ENCODE results near the gene KLLN. TPM values are rescaled to one million over a fixed set of nuclear protein-coding genes. Genes with fewer than 3 reads are reported as not detected.

KLLN gene
- total and polyA plus RNA-seq, 9 of the 15 experiments (the other 6 are each of a cell fraction or from before 2014, with no cell fraction given) = 0.07 to 0.40 (median 0.25) TPM

- TF ChIP-seq STAT6 (CRISPR knock-in tag; IDR thresholded peaks at IDR 0.05) (no peak), NR2C2 (CRISPR knock-in tag; IDR thresholded peaks at IDR 0.05) (no peak; the same call in 1 of the 2 replicates), NR2C2 (tag; IDR thresholded peaks at IDR 0.05) (no peak), JUN (IDR thresholded peaks at IDR 0.05; ENCODE audit: borderline replicate concordance, low read depth, low read length) (no peak), JUN (CRISPR knock-in tag; IDR thresholded peaks at IDR 0.05; ENCODE audit: borderline replicate concordance) (no peak), BRD9 (IDR thresholded peaks at IDR 0.05; ENCODE audit: low read depth, partially characterized antibody) (no peak), ATF2 (CRISPR knock-in tag; IDR thresholded peaks at IDR 0.05) (no peak), SMAD3 (CRISPR knock-in tag; conservative IDR thresholded peaks at IDR 0.05) (no peak), KLF1 (tag; IDR thresholded peaks at IDR 0.05) (no peak), MNT (conservative IDR thresholded peaks at IDR 0.05) (peak in 1 of 2 experiments; percentile 33; a peak in 1 of 4 replicates), SLC30A9 (CRISPR knock-in tag; IDR thresholded peaks at IDR 0.05) (no peak), ZFX (CRISPR knock-in tag; IDR thresholded peaks at IDR 0.05) (peak; percentile 42; the same call in 1 of the 2 replicates), MYBL2 (IDR thresholded peaks at IDR 0.05; ENCODE audit: low read depth) (no peak), MYBL2 (CRISPR knock-in tag; IDR thresholded peaks at IDR 0.05; ENCODE audit: borderline replicate concordance) (no peak), GATAD2B (IDR thresholded peaks at IDR 0.05; ENCODE audit: borderline replicate concordance) (0 out of 2 replicates have a peak, but pooled peaks have one; percentile 53), ZNF212 (CRISPR knock-in tag; IDR thresholded peaks at IDR 0.05) (no peak), GABPB1 (CRISPR knock-in tag; IDR thresholded peaks at IDR 0.05) (no peak; the same call in 1 of the 2 replicates), IRF2 (CRISPR knock-in tag; IDR thresholded peaks at IDR 0.05) (no peak)
Observed at GRCh38 chr10:87863053-87863943, at the start of gene KLLN, which contains the start of gene PTEN (continued).
